Anterior cingulate cortex (tissue), 58 donors: ENCODE data around the gene VIPAS39.
A peak's percentile ranks its signal among the peaks of the same experiment; 100 is the strongest.

Experiments used
- DNase-seq, 58 donors: peaks; one replicate each; lab custom pipeline; 2025; lab: John Stamatoyannopoulos, UW

The VIPAS39 gene

DNA sequence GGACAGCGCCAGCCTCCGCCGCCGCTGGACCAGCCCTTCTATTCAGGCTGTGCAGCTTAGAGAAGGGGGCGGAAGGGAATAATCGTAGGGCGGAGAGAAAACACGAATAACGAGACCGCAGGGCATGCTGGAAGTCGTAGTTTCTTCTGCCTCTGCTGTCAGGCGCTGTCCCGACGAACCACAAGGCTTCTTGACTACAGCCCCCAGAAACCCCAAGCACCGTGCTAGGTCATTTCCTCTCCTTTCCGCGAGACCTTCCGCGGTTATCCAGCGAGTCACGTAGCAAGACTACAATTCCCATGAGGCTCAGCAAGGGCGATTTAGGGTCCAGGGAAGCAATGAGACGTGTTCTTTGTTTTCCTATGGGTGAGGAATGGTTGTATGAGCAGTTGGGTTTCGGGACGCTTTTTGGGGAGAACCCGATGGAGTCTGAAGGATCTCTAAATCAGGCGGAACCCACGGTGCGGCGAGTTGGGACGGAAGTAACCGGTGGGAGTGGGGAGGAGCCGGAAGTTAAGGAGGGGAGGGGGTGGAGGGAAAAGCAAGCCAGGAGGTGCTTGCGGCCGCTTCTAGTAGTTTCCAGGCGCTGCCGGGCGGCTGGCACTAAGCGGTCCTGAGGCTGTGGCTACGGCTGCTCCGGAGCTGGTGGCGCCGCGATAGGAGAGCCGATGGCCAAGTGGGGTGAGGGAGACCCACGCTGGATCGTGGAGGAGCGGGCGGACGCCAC lies at the start of gene VIPAS39, which contains the start of gene AHSA1:
TSS of gene VIPAS39 (minus strand) at position 80 of the 727 bp plus-strand sequence. CDS start 3,499 bp downstream, outside the sequence.
TSS of gene AHSA1 (plus strand) at position 572 of the 727 bp plus-strand sequence. CDS start at position 669, 97 bp downstream.
- peak; percentile 75 to 100 (median 97) for DNase-seq

DNA sequence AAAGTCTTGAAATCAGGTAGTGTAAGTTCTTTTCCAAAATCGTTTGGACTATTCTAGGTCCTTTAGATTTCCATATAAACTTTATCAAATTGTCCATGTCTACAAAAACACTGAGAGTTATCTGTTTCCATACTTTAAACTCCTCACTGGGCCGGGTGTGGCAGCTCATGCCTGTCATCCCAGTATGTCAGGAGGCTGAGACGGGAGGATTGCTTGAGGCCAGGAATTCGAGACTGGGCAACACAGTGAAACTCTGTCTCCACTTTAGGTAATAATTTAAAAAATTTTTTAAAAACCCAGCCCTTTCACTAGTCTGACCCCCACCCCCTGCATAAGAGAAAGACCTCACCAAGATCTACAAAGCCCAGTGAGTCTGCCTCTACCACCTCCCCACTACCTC lies 47.6 kb upstream of the VIPAS39 start:
- DNase-seq = no peak

DNA sequence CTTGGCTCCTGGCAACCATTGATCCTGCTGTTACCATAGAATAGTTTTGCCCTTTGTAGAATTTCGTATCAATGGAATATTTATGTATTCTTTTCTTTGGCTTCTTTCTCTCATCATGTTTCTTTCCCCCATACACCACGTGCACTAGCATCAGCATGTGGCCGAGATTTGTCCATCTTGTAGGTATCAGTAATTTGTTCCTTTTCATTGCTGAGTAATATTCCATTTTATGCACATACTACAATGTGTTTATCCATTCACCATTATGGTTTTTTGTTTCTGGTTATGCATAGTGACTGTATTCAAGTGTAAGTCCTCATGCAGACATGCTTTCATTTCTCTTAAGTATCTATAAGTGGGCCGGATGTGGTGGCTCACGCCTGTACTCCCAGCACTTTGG lies 45.7 kb upstream of the VIPAS39 start:
- DNase-seq = no peak

DNA sequence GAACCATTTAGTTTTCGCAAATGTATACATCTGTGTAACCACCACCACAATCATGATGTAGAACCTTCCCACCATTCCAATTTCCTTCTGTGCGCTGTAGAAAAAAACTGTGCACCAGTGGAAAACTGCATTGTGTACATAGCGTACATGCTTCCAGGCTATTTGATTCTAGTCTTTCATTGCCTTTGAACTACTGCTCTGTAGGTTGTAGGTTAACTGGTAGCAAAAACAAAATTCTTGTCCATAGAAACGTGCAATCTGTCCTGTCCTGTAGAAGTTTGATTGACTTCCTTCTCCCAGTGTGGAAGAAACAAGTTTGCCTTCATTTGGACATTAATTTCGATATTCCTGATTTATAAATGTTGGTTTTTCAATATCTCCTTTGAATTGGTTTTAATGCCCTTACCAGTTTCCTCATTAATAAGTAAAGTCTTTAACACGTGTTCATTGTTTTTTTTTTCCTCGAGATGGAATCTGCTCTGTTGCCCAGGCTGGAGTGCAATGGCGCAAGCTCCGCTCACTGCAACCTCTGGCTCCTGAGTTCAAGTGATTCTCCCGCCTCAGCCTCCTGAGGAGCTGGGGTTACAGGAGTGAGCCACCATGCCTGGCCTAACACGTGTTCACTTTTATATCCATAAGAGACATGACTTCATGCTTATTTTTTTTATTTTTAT lies 44.8 kb upstream of the VIPAS39 start:
- DNase-seq = no peak

DNA sequence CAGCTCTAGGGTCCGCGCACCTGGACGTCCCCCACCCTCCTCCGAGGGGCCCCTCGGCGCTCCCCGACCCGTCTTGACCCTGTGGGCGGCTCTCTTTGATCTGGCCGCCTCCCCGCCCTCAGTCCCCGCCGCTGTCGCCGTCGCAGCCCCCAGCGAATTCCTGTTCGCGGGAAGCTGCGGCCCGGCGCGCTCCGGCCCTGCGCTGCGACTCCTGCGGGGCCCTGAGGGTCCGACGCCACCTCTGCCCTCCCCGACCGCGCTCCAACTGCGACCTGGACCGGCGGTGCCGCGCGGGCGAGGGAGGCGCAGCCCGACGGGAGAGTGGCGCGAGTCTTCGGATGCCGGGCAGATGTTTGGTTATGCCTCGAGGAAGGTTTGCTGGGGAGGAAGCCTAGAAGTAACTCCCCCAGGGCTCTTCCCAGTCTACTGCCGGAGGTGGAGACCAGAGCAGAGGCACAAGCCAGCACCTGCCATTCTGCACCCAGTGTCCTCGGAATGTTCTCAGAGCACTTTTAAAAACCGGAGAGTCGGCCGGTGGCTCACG lies 41.7 kb upstream of the VIPAS39 start:
- DNase-seq = no peak

DNA sequence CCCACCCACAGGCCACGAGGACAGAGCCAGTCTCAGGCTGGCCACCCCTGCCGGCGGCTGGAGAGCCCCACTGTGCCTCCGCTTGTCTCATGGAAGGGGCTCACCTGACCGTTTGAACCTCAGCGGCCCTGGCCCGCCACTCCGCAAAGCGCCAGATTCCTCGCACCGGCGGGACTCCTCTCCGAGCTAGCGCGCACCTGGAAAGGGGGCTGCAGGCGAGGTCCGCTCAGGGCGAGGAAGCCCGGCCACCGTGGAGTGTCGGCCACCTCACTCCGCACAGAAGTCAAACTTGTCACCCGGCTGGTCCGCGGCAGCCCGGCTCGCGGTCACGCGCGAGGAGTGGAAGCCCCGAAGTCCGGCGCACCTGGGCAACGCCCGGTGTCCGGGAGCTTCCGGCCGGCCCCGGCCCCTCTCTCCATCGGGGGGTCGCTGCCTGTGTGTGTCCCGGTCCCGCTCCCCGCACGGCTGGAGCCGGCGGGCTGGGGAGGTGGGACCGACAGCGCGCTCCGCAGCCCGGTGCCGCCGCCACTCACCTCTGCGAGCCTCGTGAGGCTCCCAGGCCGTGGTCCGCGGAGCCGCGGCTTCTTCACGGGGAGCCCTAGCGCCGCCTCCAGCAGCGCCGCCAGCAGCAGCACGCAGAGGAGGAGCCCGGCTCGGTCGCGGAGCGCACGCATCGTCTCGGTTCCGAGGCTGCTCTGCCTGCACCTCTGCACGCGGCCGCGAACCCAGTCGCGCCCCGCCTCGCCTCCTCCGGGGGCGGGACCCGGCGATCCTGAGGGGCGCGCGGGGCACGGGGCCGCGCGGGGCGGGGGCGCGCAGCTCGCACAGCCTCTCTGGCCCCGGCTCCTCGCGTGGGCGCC lies 40.9 kb upstream of the VIPAS39 start, which contains the start of gene ISM2:
TSS of gene ISM2 (minus strand) at position 697 of the 860 bp plus-strand sequence. CDS start at position 674, 23 bp downstream.
- DNase-seq = peak in 13 of 58 donors; percentile 4 to 65 (median 13)

DNA sequence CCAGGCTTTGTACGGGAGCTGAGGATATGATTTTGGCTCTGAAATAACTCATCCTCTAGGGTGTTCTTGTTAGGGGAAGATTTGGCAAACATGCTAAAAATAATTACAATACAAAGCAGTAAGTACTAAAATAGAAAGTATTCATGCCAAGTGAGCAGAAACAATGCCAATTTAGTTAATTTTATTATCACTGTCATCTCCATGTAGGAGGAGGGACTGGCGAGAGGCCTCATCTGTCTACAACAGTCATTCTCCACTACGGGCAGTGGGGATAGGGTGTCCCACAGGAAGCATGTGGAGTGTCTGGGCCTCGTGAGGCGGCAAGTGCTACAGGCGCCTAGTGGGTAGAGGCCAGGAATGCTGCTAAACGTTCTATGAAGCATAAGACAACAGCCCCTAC lies 37.9 kb upstream of the VIPAS39 start:
- DNase-seq = peak in 5 of 58 donors; percentile 1 to 15 (median 10)

DNA sequence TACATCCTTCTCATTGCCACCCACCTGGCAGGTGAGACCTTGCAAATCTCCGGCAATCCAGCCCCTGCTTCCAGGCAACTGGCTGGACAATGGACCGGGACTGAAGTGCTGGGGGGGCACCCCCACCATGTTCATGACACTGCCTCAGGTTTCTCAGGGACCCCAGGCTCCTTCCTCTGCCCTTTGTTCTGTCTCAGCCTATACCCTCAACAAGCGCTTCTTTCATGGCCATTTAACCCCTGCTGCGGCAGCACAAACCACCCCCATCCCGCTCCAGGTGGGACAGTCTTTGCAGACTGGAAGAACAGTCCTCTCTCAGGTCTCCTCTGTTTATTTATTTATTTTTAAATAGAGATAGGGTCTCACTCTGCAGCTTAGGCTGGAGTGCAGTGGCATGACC lies 33.7 kb upstream of the VIPAS39 start:
- no peak for DNase-seq

DNA sequence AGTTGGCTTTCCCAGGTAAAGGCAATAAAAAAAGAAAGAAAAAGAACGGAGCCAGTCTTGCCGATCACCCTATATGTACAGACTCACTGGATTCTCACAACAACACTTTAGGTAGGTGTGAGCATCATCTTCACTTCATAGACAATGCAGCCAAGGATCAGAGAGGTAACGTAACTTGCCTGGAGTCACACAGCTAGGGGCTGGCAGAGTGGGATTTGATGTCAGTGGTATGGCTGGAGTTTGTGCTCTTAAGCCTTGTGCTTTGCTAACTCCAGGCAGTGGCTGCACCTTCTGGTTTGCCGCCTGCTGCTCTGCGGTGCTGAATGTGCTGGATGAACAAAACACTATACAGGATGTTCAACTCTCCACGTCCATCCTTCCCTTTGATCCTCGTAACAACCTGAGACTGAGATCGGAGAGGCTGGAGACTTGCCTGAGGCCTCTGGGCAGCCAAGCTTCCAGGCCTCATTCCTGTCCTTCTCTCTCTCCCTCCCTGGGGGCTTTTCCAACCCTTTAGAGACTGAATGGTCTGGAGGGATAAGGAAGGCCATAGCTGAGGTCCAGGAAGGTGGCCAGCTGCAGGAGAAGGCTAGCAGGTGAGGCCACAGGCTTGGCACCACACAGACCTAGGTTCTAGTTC lies 33.1 kb upstream of the VIPAS39 start:
- DNase-seq = no peak

DNA sequence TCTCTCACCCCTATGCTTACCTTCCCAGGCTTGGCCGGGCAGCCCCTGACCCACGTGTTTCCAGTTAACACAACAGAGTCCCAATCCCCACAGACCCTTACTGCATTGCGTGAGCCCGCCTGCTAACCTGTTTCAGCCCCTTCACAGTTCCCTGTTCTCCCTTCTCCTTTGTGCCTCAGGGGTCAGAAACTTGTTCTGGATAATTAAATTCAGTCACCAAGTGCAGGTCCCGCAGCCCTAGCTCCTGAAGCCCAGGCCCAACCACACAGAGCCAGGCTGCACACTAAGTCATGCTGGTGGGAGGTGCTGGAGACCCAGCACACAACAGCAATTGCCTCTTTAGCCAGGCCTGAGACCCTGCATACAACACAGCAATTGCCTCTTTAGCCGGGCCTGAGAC lies 31.6 kb upstream of the VIPAS39 start:
- no peak for DNase-seq

DNA sequence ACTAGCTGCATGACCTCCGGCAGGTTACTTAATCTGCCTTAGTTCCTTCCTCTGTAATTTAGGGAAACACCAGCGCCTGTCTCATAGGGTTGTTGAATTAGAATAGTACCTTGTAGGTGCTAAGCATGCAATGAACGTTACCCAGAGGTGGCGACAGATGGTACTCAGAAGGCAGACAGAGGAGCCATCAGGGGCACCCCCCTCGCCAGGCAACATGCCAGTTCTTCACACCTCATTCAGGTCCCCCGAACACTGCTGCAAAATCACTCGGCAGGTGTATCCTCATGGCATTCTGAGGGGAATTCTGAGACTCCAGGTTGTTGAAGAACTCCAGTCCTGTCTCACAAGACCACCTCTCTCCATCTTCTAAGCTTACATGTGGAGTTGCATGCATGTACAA lies 31.2 kb upstream of the VIPAS39 start:
- DNase-seq = no peak

DNA sequence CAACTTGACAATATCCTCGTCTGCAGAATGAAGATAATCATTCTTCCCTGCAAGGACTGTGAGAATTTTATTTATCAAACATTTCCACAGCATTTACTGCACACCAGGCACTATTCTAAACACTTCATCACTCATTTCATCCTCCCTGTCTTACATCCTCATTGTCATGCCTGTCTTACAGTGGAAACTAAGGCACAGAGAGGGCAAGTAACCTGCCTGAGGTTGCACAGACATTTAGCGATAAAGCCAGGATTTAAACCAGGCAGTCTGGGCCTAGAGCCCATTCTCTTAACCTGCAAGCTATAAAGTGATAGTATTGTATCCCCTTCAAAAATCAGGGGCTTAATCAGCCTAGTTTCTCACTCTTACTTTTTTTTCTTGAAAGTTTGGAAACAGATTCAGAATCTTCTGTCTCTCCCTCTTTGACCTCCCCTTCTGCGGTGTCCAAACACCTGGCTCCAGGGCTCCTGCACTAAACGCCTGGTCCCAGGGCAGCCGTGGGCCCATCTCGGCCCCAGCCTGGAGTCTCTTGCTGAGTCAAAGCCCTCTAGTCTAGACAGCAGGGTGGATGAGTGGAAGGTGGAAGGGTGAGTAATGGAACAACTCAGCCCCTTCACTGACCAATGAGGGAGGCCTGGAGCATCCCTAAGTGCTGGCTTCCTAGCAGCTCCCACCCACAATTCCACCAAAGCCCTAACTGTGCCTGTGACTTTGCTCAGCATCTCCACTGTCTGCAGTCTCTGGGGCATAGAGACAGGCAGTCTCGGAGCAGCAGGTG lies 28.7 kb upstream of the VIPAS39 start:
- DNase-seq = no peak

DNA sequence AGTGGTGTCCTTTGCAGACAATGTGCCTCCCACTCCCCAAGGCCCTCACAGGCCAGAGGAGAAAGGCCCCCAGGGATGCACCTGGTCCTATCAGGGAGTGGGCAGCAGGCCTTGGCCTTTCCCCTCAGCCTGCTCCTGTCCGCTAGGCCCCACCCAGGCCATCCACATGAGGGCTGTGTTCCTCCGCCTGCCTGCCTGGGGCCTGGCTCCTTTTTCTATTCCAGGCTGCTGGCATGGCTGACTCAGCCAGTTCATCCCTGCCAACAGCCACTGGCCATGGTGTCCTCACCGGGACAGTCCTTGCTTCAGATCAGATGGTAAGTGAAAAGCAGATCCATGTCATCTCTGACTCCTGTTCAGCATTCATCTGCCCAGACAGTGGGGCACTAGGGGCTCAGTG lies 27.9 kb upstream of the VIPAS39 start:
- DNase-seq = peak in 1 of 58 donors; percentile 2

DNA sequence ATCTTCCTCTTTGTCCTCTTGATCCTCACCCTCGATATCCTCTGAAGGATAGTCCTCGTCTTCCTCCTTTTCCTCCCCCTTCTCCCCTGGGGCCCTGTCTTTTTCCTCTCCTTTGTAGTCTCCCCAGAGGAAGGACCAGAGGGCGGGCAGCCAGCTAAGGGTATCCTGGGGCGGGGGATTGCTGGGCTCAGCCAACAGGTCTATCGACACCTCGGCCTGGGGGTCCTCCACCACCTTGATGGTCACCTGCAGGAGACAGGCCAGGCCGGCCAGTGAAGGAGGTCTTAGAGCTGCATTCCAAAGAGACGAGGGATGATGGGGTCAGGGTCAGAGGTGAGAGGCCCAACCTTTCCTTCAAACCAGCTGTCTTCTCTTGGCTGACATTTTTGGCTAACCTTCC lies 25.0 kb upstream of the VIPAS39 start:
- DNase-seq = no peak

DNA sequence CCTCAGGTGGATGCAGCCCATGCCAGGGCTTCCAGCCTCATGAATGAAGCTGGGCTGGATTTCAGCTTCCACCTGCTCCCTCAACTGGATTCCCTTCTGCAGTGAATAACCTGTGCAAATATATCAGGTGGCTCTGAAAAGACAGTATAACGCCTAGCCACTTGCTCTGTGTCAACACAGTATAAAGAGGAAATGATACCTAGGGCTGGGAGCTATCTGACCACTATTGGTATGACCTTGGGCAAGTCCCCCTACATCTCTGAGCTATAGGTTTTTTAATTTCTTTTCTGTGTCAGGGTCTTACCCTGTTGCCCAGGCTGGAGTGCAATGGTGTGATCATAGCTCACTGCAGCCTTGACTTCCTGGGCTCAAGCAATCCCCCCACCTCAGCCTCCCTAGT lies 21.4 kb upstream of the VIPAS39 start:
- DNase-seq = no peak

DNA sequence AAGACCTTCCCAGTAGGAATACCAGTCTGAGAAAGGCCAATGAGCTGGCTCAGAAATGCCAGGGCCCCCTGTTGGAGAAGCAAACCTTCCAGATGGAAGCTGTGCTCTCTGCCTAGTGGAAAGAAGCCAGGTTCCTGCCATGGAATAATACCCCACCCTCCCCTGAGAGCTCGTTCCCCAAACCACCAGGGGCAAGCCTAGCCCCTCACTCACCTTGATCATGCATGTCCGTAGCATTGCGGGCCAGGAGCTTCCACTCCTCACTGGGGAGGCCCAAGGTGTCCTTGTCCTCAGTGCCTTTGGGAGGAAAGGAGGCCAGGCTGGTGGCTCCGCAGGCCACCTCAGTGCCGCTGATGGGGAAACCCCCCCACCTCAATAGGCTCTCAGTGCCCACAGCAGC lies 20.6 kb upstream of the VIPAS39 start:
- DNase-seq = no peak

DNA sequence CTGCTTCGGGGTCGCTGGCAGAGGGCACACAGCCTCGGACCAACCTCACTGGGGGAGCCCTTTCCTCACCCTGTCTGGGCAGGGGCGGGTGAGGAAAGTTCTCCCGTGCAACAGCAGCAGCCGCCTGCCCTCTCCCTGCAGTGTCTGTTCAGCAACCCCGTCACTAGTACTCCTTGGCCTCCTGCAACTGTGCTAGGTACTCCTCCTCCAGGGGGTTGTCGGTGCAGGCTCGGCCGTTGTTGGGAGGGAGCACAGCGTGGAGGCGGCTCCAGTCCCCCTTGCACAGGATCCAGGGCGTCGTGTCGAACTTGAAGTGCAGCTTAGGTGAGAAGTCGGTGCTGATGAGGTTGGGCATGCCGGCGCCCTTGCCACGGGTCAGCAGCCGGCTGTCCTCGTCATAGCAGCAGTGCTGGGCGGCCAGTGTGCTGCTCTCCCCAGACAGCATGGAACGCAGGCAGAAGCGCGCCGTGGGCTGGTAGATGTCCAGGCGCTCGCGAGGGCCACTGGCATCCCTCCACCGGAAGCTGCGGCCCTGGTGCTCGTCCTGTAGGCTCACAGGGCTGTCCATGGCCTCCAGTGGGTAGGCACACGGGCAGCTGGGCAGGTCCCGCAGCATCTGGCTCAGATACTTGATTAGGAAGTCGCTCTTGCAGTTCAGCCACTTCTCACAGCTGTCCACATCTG lies 18.2 kb upstream of the VIPAS39 start:
- DNase-seq = no peak

DNA sequence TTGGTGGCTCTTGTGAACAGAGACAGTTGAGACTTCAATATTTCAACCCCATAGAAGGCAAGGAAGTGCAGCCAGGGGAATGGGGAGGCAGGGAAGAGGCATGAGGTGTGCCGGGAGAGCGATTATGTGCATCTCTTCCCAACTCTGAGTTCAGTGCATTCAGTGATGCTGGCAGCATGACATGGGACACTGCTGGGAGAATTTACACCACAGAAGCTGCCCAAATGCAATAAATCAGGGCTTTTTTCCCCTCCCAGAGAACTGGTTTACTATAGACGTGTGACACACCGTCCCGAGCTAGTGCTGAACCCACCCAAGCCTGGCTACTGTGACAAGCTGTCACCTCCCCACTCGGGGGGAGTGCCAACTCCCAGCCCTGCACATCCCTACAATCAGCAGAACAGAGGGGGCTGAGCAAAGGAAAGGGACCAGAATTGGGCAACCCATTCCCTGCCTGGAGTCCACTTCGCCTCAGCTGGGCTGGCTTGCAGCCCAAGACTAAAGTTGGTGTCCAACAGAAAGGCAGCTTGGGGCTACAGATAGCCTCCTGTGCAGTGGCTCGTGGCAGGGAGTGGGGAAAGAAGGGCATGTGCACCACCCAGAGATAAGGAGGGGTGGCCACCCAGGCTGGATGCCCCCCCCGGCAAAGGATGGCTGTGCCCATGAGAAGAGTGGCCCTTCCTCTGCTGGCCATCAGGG lies 17.2 kb upstream of the VIPAS39 start:
- DNase-seq = no peak
